Astrocyte (in vitro differentiated cells and primary cell): ENCODE results near the gene OS9.

Experiments
- CTCF ChIP-seq: IDR thresholded peaks from 2 replicates; pipeline ENCODE4 v1.5.1; 2011; ENCODE audit warnings: low read depth, mild to moderate bottlenecking, inconsistent platforms, low read length, moderate library complexity; ENCODE audit not compliant: insufficient read depth
- EZH2 ChIP-seq: IDR thresholded peaks from 2 replicates; pipeline ENCODE4 v1.6.1; 2012; ENCODE audit warnings: mild to moderate bottlenecking, low read length, inconsistent platforms; ENCODE audit not compliant: insufficient read depth

GRCh38 chr12:57761391-57761998 is 67.6 kb downstream of the OS9 start:
- no peak for TF ChIP-seq CTCF
- TF ChIP-seq EZH2, result no peak
